Stimulated activated naive CD8-positive, alpha-beta T cell treated with anti-CD3 and anti-CD28 coated beads, Interleukin-15, amount 100 ng/mL, for 72 hours (primary cell): ENCODE data around the gene MACF1.

Experiments used
- ATAC-seq: fragments of 150-1000 bp; cut with Tn5 transposase; 2 replicates; pipeline ENCODE4 v1.10.0; 2021; ENCODE audit warnings: mild to moderate bottlenecking, moderate library complexity
- DNase-seq, 2 donors: peaks; one replicate each; pipeline ENCODE4 v3.0.0; 2021 to 2022
- H3K27ac Mint-ChIP-seq, 2 donors: one replicate each; pipeline ENCODE4 v1.8.0; 2022; ENCODE audit warnings: mild to moderate bottlenecking in 2 of 2, mixed read lengths in 2 of 2, moderate library complexity in 2 of 2
- H3K27me3 Mint-ChIP-seq: one replicate; pipeline ENCODE4 v1.8.0; 2022; ENCODE audit warnings: mixed read lengths
- H3K4me1 Mint-ChIP-seq: one replicate; pipeline ENCODE4 v1.8.0; 2022; ENCODE audit warnings: mild to moderate bottlenecking, mixed read lengths
- H3K4me3 Mint-ChIP-seq, 2 donors: one replicate each; pipeline ENCODE4 v1.8.0; 2022; ENCODE audit warnings: mild to moderate bottlenecking in 2 of 2, mixed read lengths in 2 of 2, moderate library complexity in 1 of 2
- H3K9me3 Mint-ChIP-seq, 2 donors: one replicate each; pipeline ENCODE4 v1.8.0; 2022; ENCODE audit warnings: mixed read lengths in 2 of 2

MACF1 gene

GRCh38 chr1:39407896-39408640 is 203.6 kb downstream of the MACF1 start:
- Mint-ChIP-seq H3K4me1 (peaks cover 68% of the 10 kb centered on the region), H3K27ac (peak overlapping the region; percentile 5 to 74), H3K4me3 (peak overlapping the region; percentile 81 to 91), H3K27me3 (no peaks in the 10 kb centered on the region), H3K9me3 (no peaks in the 10 kb centered on the region)
- DNase-seq = no peak
- no peak for ATAC-seq

- ATAC-seq (peak; percentile 87), DNase-seq (peak; percentile 76 to 79)
- Mint-ChIP-seq H3K9me3 (no peaks in the 10 kb centered on the region), H3K4me1 (peaks cover 69% of the 10 kb centered on the region), H3K27me3 (no peaks in the 10 kb centered on the region), H3K4me3 (peak overlapping the region; percentile 67 to 91), H3K27ac (no peak overlapping the region)
Observed at GRCh38 chr1:39408641-39409054, 204.2 kb downstream of the MACF1 start.

GRCh38 chr1:39409055-39409816 is 204.7 kb downstream of the MACF1 start:
- Mint-ChIP-seq H3K4me3 (peak overlapping the region; percentile 69 to 91), H3K27me3 (no peaks in the 10 kb centered on the region), H3K27ac (peak overlapping the region in 1 of 2 donors; percentile 82), H3K4me1 (peaks cover 74% of the 10 kb centered on the region), H3K9me3 (no peaks in the 10 kb centered on the region)
- DNase-seq (peak in 1 of 2 donors; percentile 19), ATAC-seq (peak; percentile 57)

- H3K4me3 Mint-ChIP-seq = peak overlapping the region; percentile 24 to 26
- no peaks in the 10 kb centered on the region for H3K9me3 Mint-ChIP-seq
- H3K4me1 Mint-ChIP-seq = peaks cover 64% of the 10 kb centered on the region
- no peaks in the 10 kb centered on the region for H3K27me3 Mint-ChIP-seq
- ATAC-seq (peak; percentile 69), DNase-seq (peak; percentile 56 to 70)
- H3K27ac Mint-ChIP-seq = peak overlapping the region in 1 of 2 donors; percentile 12
Observed at GRCh38 chr1:39410915-39411436, 206.5 kb downstream of the MACF1 start.

GRCh38 chr1:39411526-39412478 is 207.3 kb downstream of the MACF1 start:
- peaks cover 59% of the 10 kb centered on the region for H3K4me1 Mint-ChIP-seq
- ATAC-seq (no peak), DNase-seq (no peak)
- H3K27ac Mint-ChIP-seq = peak overlapping the region; percentile 11 to 59
- no peaks in the 10 kb centered on the region for H3K9me3 Mint-ChIP-seq
- no peaks in the 10 kb centered on the region for H3K27me3 Mint-ChIP-seq
- H3K4me3 Mint-ChIP-seq = no peak overlapping the region

- Mint-ChIP-seq H3K4me1 (peaks cover 50% of the 10 kb centered on the region), H3K4me3 (no peak overlapping the region), H3K27ac (no peak overlapping the region)
Observed at GRCh38 chr1:39412892-39413291, 208.4 kb downstream of the MACF1 start.

GRCh38 chr1:39413902-39414528 is 209.5 kb downstream of the MACF1 start:
- H3K27me3 Mint-ChIP-seq = no peaks in the 10 kb centered on the region
- DNase-seq = no peak
- peaks cover 52% of the 10 kb centered on the region for H3K4me1 Mint-ChIP-seq
- no peaks in the 10 kb centered on the region for H3K9me3 Mint-ChIP-seq
- no peak overlapping the region for H3K4me3 Mint-ChIP-seq
- ATAC-seq = no peak
- H3K27ac Mint-ChIP-seq = no peak overlapping the region

More at GRCh38 chr1:39412892-39413291, 208.4 kb downstream of the MACF1 start:
- no peak for ATAC-seq
- no peaks in the 10 kb centered on the region for H3K27me3 Mint-ChIP-seq
- no peaks in the 10 kb centered on the region for H3K9me3 Mint-ChIP-seq
- DNase-seq = no peak

GRCh38 chr1:39415553-39415952 is 211.1 kb downstream of the MACF1 start:
- peaks cover 49% of the 10 kb centered on the region for H3K4me1 Mint-ChIP-seq
- no peak overlapping the region for H3K27ac Mint-ChIP-seq
- ATAC-seq = no peak

GRCh38 chr1:39416609-39417008 is 212.1 kb downstream of the MACF1 start:
- no peak overlapping the region for H3K4me3 Mint-ChIP-seq
- no peaks in the 10 kb centered on the region for H3K9me3 Mint-ChIP-seq
- DNase-seq = no peak
- H3K27me3 Mint-ChIP-seq = no peaks in the 10 kb centered on the region
- H3K4me1 Mint-ChIP-seq = peaks cover 39% of the 10 kb centered on the region
- no peak overlapping the region for H3K27ac Mint-ChIP-seq
- no peak for ATAC-seq

More at GRCh38 chr1:39415553-39415952, 211.1 kb downstream of the MACF1 start:
- Mint-ChIP-seq H3K4me3 (no peak overlapping the region), H3K27me3 (no peaks in the 10 kb centered on the region), H3K9me3 (no peaks in the 10 kb centered on the region)
- DNase-seq = no peak

GRCh38 chr1:39418236-39418635 is 213.7 kb downstream of the MACF1 start:
- no peaks in the 10 kb centered on the region for H3K27me3 Mint-ChIP-seq
- peaks cover 30% of the 10 kb centered on the region for H3K4me1 Mint-ChIP-seq
- ATAC-seq = no peak
- no peak overlapping the region for H3K27ac Mint-ChIP-seq
- DNase-seq = no peak
- no peak overlapping the region for H3K4me3 Mint-ChIP-seq
- H3K9me3 Mint-ChIP-seq = no peaks in the 10 kb centered on the region

GRCh38 chr1:39420493-39420892 is 216.0 kb downstream of the MACF1 start:
- H3K27me3 Mint-ChIP-seq = no peaks in the 10 kb centered on the region
- H3K27ac Mint-ChIP-seq = peak overlapping the region in 1 of 2 donors; percentile 46
- H3K4me3 Mint-ChIP-seq = no peak overlapping the region
- peaks cover 18% of the 10 kb centered on the region for H3K4me1 Mint-ChIP-seq
- H3K9me3 Mint-ChIP-seq = no peaks in the 10 kb centered on the region
- peak; percentile 91 for ATAC-seq
- no peak for DNase-seq

- Mint-ChIP-seq H3K4me3 (no peak overlapping the region), H3K4me1 (peaks cover 18% of the 10 kb centered on the region), H3K9me3 (no peaks in the 10 kb centered on the region), H3K27ac (no peak overlapping the region), H3K27me3 (no peaks in the 10 kb centered on the region)
- ATAC-seq (no peak), DNase-seq (no peak)
Observed at GRCh38 chr1:39422614-39423013, 218.1 kb downstream of the MACF1 start.

- peaks cover 3% of the 10 kb centered on the region for H3K4me1 Mint-ChIP-seq
- ATAC-seq (no peak), DNase-seq (no peak)
- H3K27me3 Mint-ChIP-seq = no peaks in the 10 kb centered on the region
- H3K27ac Mint-ChIP-seq = peak overlapping the region; percentile 18 to 27
- no peaks in the 10 kb centered on the region for H3K9me3 Mint-ChIP-seq
- H3K4me3 Mint-ChIP-seq = no peak overlapping the region
Observed at GRCh38 chr1:39425151-39425550, 220.7 kb downstream of the MACF1 start.

- H3K27me3 Mint-ChIP-seq = no peaks in the 10 kb centered on the region
- ATAC-seq = no peak
Observed at GRCh38 chr1:39425634-39426033, 221.1 kb downstream of the MACF1 start.

GRCh38 chr1:39426346-39426745 is 221.9 kb downstream of the MACF1 start:
- no peaks in the 10 kb centered on the region for H3K4me1 Mint-ChIP-seq
- no peak for ATAC-seq
- no peak overlapping the region for H3K27ac Mint-ChIP-seq
- no peak for DNase-seq
- H3K9me3 Mint-ChIP-seq = no peaks in the 10 kb centered on the region
- H3K4me3 Mint-ChIP-seq = no peak overlapping the region
- no peaks in the 10 kb centered on the region for H3K27me3 Mint-ChIP-seq

More at GRCh38 chr1:39425634-39426033, 221.1 kb downstream of the MACF1 start:
- no peak overlapping the region for H3K4me3 Mint-ChIP-seq
- H3K9me3 Mint-ChIP-seq = no peaks in the 10 kb centered on the region
- no peak overlapping the region for H3K27ac Mint-ChIP-seq
- H3K4me1 Mint-ChIP-seq = no peaks in the 10 kb centered on the region
- no peak for DNase-seq
